SIG-M5 treated with dmso at 0.1 percent for 504 hours (cell line): ENCODE results near the gene SMYD1.
"Not testable (repeated sequence)": the region's sequence is repeated elsewhere in the genome, so short reads cannot be mapped to it uniquely, and the experiment has no call there.

Experiments used
- DNase-seq: peaks from one replicate; lab custom pipeline; 2025; ENCODE audit not compliant: unreplicated experiment; lab: John Stamatoyannopoulos, UW

Gene SMYD1

DNA sequence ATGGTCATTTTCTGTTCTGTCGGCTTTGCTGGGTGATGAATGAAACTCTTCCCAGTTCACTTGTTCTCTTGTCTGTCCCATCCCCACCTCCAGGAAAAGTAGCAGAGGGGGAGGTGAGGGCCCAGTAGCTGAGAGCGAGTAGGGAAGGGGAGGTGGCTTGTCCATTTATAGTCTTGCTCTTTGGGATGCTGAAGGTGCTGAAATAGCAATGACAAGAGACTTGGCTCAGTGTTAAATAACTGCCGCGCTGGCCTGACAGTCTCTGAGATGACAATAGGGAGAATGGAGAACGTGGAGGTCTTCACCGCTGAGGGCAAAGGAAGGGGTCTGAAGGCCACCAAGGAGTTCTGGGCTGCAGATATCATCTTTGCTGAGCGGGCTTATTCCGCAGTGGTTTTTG lies at the start of gene SMYD1:
Gene SMYD1 (plus strand): TSS at position 228 of the 400 bp plus-strand sequence. CDS start 40 bp downstream, at position 268.
- no peak for DNase-seq

DNA sequence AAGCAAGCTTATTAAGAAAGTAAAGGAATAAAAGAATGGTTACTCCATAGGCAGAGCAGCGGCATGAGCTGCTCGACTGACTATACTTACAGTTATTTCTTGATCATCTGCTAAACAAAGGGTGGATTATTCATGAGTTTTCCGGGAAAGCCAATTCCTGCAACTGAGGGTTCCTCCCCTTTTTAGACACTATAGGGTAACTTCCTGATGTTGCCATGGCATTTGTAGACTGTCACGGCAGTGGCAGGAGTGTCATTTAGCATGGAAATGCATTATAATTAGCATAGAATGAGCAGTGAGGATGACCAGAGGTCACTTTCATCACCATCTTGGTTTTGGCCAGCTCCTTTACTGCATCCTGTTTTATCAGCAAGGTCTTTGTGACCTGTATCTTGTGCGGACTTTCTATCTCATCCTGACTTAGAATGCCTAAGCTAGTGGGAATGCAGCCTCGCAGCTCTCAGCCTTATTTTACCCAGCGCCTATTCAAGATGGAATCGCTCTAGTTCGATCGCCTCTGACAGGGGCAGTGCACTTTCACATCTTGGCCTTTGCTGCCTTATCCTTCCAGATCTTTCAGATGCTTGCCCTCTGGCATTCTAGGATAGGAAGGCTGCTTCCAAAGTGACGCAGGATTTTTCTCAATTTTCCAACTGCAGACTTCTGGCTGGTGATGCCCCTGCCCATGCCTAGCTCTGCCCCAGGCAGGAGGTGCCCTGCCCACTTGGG lies 49.4 kb upstream of the SMYD1 start:
- not testable (repeated sequence) for DNase-seq

DNA sequence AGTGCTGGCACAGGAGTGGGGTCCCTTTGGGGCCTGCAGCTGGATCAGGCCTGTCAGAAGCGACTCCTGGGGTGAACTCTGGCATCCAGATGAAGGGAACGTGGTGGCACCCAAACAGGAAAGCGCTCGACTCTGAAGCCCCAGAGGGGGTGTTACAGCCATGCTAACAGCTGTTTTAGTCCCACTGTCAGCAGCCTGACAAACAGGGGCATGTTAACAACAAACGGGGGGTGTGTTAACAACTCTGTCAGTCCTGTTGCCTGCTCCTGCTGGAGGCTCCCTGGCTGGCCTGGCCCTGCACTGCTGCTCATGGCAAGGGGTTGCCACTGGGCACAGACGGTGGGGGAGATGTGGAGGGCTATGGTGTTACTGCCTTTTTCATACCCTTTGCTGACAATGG lies 48.7 kb upstream of the SMYD1 start:
- DNase-seq, result no peak

DNA sequence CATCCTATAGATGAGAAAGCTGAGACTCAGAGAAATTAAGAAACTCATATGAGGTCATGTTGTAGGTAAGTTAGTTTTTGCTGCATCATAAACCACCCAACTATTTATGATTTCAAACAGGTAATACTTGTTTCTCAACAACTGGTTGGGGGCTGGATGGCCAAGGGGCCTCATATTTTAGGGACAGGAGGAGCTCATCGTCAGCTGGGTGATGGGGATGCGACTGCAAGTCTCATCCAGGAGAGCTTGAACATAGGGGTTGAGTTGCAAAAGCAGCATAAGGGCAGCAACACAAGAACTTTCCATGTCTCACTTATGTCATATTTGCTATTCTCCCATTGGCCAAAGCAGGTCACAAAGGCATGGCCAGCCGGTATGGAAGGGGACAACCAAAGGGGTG lies 47.6 kb upstream of the SMYD1 start:
- DNase-seq, result no peak

DNA sequence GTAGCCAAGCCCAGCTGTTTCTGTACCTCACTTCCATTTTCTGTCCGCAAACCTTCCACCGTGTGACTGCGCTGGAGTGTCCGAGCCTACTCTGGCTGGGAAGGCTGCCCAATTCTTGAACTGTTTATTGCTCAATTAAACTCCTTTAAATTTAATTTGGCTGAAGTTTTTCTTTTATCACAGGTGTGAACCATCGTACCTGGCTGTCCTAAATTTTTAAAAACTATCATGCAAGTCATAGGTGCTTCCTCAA lies 45.0 kb upstream of the SMYD1 start:
- no peak for DNase-seq

DNA sequence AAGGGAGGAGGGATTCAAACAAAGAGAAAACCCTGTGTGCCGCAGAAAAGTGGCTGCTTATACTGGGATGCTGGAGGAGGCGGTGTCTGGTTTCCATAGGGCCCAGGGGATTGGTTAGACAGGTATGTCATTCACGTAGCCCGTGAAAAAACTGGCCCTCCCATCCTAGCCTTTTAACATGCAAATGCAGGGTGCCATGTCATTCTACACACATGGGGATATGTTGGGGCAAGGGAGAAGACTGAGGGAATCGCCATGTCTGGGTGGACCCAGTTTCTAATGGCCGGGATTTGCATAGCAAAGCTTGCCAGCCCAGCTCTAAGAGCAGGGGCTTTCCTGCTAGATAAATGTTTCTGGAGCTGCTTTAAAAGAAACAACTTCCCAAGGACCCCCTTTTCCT lies 43.1 kb upstream of the SMYD1 start:
- DNase-seq, result no peak

DNA sequence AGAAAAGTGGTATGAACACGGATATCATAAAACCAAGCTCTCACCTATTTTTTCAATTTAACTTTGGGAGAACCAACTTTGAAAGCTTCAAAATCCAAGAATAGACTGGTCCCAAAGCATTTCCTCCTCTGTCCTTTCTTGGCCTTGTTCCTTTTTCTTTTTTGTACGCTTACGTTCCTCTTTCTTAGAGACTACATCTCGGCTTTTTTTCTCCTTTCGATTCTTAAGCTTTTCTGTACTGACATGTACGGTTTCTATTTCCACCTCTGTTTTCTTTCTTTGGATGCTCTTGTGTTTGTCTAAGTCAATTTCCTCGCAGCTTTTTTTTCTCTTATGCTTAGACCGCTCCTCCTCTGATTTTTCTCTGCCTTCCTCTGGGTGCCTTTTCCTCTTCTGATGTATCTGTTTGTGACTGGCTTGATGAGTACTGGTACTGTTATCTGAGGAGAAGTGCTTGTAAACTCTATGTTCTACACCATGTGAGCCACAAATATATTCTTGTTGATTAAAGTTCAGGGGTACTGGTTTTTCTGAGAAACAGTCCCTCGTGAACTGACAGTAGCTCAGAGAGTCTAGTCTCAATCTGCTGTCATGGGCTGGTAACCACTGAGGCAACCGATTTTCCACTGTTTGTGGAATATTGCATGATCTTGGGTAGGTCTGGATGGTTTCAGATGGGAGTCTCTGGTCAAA lies 39.8 kb upstream of the SMYD1 start:
- peak; percentile 61 for DNase-seq

DNA sequence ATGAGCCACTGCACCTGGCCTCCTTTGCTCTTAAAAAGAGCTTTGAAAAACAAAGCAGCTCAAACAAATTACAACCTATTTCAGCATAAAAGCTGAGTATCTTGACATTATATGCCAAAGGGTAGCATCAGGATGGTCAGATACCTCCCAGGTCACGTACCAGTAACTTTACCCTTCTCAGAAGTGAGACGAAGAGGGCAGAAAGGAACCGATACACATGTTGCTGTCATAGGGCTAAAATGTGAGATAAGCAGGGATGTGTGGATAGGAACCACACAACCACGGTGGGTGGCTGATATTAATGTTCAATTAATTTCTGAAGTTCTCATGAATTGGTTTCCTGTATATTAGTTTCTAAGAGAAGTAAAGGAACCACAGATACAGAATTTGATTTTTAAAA lies 38.7 kb upstream of the SMYD1 start:
- no peak for DNase-seq

DNA sequence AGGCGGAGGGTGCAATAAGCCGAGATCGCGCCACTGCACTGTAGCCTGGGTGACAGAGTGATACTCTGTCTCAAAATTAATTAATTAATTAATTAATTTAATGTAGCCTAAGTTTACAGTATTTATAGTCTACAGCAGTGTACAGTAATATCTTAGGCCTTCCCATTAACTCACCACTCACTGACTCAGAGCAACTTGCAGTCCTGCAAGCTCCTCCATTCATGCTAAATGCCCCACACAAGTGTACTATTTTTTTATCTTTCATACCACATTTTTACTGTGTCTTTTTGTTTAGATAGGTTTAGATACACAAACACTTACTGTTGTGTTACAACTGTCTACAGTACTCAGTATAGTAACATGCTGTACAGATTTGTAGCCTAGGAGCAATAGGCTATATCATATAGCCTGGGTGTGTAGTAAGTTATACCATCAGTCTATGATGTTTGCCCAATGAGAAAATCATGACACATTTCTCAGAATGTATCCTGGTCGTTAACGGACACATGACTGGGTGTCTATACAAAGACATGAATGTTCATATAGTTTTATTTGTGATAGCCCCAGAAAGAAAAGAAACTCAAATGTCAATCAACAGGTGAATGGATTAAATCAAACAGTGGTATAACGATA lies 35.4 kb upstream of the SMYD1 start:
- no peak for DNase-seq

DNA sequence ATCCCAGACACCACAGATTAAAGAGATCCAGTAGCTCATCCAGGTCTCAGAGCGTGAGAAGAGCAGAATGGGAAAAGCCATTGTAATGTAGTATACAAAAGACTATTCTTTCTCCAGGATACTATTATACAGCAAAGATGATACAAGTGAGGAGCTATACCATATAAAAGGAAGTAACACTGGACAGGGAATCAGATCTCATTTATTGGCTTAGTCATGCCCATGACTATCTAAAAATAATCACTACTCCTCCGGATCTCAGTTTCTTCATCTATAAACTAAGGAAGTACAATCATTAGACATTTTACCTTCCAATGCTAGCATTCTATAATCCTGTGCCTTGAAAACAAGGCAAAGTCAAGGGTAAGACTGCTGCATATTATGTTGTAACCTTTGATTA lies 31.4 kb upstream of the SMYD1 start:
- no peak for DNase-seq

DNA sequence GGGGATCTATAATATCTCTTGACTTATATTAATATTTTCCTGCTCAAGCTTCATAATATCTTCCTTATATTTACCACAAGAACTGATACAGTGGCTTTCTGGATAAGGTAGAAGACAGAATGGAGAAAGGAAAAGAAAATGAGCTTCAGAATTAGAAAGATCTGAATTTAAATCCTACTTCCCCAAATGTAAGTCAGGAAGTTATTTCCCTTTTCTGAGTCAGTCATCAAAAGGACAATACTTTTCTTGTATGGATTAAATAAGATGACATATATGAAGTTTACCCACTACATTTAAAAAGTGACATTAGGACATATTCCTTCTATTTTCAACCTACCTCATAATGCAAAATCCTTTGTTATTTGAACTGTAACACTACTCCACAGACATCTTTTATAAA lies 31.0 kb upstream of the SMYD1 start:
- DNase-seq, result peak; percentile 47

DNA sequence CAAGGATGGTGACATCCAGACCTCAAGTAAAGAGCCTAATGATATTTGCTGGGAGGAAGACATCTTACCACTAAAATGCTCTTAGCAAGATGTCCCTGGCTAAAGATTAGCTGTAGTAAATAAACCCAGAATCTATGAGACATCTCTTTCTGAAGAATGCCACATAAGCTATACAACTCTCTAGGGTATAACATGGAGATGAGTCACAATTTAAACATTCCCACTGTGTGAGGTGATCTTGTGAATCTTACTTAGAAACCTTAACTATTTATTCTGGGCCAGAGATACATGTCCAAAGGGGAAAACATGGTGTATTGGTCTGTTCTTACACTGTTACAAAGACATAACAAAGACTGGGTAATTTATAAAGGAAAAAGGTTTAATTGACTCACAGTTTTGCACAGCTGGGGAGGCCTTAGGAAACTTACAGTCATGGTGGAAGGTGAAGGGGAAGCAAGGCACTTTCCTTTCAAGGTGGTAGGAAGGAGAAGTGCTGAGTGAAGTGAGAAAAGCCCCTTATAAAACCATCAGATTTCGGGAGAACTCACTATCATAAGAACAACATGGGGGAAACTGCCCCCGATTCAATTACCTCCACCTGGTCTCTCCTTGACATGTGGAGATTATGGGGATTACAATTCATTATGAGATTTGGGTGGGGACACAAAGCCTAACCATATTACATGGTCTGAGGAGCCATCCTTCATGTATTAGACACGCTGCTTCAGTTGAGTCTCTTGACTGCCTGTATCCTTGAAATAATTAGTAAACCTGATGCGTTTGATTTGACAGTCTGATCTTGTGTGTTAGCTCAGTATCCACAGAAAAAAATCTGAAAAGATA lies 29.1 kb upstream of the SMYD1 start:
- DNase-seq, result no peak

DNA sequence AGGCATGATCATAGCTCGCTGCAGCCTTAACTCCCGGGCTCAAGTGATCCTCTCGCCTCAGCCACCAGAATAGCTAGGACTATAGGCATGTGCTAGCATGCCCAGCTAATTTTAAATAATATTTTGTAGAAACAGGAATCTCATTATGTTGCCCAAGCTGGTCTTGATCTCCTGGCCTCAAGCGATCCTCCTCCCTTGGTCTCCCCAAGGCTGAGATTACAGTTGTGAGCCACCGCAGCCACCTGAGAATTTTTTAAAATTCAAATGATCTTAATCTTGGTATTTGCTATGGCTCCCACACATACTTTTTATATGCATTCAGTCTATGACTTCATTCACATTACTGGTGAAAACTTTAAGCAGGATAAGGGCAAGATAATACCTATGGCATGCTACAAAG lies 25.1 kb upstream of the SMYD1 start:
- DNase-seq, result no peak

DNA sequence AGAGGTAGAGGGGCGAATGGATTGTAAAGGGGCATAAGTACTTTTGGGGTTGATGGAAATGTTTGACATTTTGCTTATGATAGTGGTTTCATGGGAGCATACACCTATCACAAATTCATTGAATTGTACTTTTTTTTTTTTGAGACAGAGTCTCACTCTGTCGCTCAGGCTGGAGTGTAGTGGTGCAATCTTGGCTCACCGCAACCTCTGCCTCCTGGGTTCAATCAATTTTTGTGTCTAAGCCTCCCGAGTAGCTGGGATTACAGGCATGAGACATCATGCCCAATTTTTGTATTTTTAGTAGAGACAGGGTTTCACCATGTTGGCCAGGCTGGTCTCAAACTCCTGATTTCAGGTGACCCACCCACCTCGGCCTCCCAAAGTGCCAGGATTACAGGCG lies 22.1 kb upstream of the SMYD1 start:
- DNase-seq, result not testable (repeated sequence)

DNA sequence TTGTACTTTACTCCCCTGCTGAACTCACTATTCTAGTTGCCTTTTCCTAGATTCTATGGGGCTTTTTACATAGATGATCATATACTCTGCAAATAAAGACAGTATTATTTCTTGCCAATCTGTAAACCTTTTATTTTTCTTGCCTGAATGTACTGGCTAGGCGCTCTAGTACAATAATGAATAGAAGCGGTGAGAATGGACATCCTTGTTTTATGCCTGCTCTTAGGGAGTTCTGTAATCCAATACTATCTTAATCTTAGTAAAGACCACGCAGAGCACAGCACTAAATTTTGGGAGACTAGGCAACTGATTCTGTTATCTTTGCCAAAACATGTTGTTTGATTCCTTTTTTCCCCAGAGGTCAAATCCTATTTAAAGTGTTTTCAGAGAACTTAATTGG lies 19.1 kb upstream of the SMYD1 start:
- no peak for DNase-seq

DNA sequence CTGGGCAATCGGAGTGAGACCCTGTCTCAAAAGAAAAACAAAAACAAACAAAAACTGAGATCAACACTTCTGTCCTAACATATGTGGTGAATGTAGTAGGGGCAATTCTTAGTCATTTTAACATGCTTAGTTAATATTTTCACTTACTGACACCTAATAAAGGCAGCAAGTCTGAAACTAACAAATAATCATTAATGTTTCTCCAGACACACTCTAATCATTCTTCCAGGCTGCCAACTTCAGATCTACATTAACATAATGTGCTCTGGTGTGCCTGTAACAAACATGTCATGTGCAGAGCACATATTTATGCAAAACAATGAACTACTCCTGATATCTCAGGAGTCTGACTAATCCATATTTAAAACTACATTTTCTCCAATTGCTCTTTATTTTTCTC lies 18.0 kb upstream of the SMYD1 start:
- DNase-seq, result no peak

DNA sequence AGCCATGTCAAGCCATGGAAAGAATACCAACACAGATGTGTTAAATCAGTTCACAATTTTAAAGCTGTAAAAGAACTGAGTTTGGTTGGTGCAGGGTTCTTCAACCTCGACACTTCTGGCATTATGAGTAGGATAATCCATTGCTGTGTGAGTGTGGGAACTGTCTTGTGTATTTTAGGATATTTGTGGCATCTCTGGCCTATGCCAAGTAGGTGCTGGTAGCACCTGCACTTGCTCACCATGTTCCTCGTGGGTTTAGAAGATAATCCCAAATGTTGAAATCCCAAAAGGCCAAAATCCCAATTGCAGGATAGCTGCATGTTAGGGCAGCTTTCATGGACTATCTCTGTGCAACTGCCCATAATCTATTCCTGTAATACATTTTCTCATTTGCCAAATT lies 15.8 kb upstream of the SMYD1 start:
- DNase-seq, result no peak

DNA sequence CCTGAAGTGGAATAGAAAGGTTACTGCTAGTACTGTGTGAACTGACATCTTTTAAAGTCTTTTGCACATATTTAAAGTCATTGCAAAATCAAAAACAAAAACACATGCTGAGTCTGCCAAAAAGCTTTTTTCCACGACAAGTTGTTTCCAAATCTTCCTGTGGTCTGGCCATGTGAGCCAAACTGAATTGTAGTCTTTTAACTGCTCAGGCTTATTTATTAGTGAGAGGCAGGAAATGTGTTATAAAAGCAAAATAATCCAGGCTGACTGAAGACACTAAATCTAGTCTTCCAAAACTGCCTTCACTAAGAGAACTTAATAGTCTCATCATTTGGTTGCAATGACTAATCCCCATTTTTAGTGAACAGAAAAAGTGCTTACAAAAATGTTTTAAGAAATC lies 14.3 kb upstream of the SMYD1 start:
- DNase-seq, result no peak

DNA sequence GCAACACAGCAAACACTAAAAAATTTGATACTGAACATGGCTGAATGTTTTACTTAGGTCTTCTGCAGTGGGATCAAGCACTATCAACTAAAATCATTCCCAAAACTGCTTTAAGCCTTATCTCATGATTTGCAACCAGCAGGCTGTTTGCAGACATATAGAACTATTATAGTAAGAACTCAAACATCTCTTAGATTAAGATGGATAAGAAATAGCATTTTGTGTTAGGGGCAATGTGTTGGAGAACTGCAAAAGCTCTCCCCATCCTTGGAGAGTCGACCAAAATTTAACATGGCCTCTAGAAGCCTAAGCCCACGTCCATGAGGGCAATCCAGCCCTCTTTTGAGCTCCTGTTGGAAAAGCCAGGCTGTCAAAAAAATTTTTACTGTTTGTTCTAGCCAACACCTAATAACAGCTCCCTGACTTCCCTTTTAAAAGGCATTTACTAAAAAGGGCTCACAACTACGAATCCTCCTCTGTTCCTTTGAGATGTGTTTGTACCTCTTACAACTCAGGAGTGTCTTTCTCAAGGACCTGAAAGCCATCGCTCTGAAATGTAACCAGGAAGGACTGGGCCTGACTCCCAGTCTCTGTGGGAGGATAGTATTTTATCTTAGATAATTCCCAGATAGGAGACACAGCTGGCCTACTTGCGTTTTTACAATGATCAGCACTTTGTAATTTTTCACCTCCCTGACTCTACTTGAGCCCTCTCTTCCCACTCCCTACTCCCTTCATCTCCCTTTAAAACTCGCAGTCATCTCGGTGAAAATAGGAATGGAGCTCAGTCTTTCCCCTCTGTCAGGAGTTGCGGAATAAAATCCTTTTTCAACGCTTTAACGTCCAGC lies 13.5 kb upstream of the SMYD1 start:
- no peak for DNase-seq

DNA sequence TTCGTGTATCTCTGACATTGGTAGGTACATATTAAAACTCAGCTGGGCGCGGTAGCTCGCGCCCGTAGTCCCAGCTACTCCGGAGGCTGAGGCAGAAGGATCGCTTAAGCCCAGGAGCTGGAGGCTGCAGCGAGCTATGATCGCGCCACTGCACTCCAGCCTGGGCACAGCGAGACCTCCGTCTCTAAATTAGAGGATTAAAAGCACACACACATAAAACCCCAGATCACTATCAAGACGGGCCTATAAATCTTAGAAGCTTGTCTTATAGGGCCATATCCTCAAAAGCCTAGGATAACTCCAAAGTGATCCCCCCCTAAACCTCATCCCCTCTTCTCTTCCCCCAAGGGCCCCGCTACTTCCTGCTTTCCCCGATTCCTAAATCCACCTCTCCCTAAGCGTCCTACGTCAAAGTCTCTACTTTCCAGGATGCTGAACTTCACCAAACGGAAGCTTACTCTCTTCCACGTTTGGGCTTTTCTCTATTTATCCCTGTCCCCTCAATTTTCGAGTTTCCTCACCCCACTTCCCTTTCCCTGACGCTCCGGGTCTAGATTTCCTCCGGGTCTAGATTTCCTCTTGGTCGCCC lies 12.7 kb upstream of the SMYD1 start:
- no peak for DNase-seq
